Measurements from ENCODE around the gene AP1G1. TPM values are rescaled to one million over a fixed set of nuclear protein-coding genes. Genes with fewer than 3 reads are reported as not detected.
"Not testable (repeated sequence)": the region's sequence is repeated elsewhere in the genome, so short reads cannot be mapped to it uniquely, and the experiment has no call there.

Gene AP1G1
- total RNA-seq, 1 donor from 2014 or later: 104 TPM

GRCh38 chr16:71834291-71834690 is 25.7 kb upstream of the AP1G1 start:
- H3K4me3 Mint-ChIP-seq (ENCODE audit: unreplicated experiment): no peak overlapping the region
- no peak overlapping the region for H3K27ac Mint-ChIP-seq (ENCODE audit: unreplicated experiment)
- H3K36me3 Mint-ChIP-seq (ENCODE audit: unreplicated experiment): no peaks in the 10 kb centered on the region
- H3K9me3 Mint-ChIP-seq (ENCODE audit: unreplicated experiment): no peaks in the 10 kb centered on the region
- H3K27me3 Mint-ChIP-seq (ENCODE audit: unreplicated experiment): peaks cover 1% of the 10 kb centered on the region
- no peak for DNase-seq
- no peaks in the 10 kb centered on the region for H3K4me1 Mint-ChIP-seq (ENCODE audit: low read depth, unreplicated experiment)
- TF ChIP-seq CTCF (IDR thresholded peaks at IDR 0.05; ENCODE audit: partially characterized antibody, unreplicated experiment): no peak

- not testable (repeated sequence) for H3K36me3 Mint-ChIP-seq (ENCODE audit: unreplicated experiment); H3K27me3 Mint-ChIP-seq (ENCODE audit: unreplicated experiment); H3K4me1 Mint-ChIP-seq (ENCODE audit: low read depth, unreplicated experiment); H3K9me3 Mint-ChIP-seq (ENCODE audit: unreplicated experiment); DNase-seq; H3K27ac Mint-ChIP-seq (ENCODE audit: unreplicated experiment); H3K4me3 Mint-ChIP-seq (ENCODE audit: unreplicated experiment)
These were observed 23.5 kb upstream of the AP1G1 start for GRCh38 chr16:71832112-71832511.

GRCh38 chr16:71831698-71832097 is 23.1 kb upstream of the AP1G1 start:
- H3K27me3 Mint-ChIP-seq (ENCODE audit: unreplicated experiment); H3K36me3 Mint-ChIP-seq (ENCODE audit: unreplicated experiment); DNase-seq; H3K4me3 Mint-ChIP-seq (ENCODE audit: unreplicated experiment); H3K9me3 Mint-ChIP-seq (ENCODE audit: unreplicated experiment); H3K27ac Mint-ChIP-seq (ENCODE audit: unreplicated experiment); H3K4me1 Mint-ChIP-seq (ENCODE audit: low read depth, unreplicated experiment): not testable (repeated sequence)

DNA sequence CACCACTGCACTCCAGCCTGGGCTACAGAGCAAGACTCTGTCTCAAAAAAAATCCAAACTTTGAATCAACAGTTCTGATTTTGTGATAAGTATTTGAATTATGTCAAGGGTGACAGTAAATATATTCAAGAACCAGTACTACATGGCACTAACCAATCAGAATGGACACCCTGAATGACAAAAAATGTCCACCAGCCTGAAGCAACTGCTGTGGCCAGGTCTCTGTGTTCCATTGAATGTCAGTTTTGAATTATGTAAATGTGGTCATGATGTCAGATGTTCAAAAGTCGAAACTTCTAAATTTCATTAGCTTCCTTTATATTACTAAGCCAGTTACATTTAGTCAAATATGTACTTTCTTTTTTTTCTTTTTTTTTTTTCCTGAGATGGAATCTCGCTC is 21.7 kb upstream of the AP1G1 start:
- Mint-ChIP-seq H3K9me3 (ENCODE audit: unreplicated experiment) (no peaks in the 10 kb centered on the region), H3K4me1 (ENCODE audit: low read depth, unreplicated experiment) (no peaks in the 10 kb centered on the region), H3K27ac (ENCODE audit: unreplicated experiment) (no peak overlapping the region), H3K27me3 (ENCODE audit: unreplicated experiment) (peaks cover 3% of the 10 kb centered on the region), H3K36me3 (ENCODE audit: unreplicated experiment) (peaks cover 5% of the 10 kb centered on the region), H3K4me3 (ENCODE audit: unreplicated experiment) (no peak overlapping the region)
- TF ChIP-seq CTCF (IDR thresholded peaks at IDR 0.05; ENCODE audit: partially characterized antibody, unreplicated experiment): no peak
- no peak for DNase-seq

GRCh38 chr16:71826533-71827017 is 17.9 kb upstream of the AP1G1 start:
- TF ChIP-seq CTCF (IDR thresholded peaks at IDR 0.05; ENCODE audit: partially characterized antibody, unreplicated experiment): no peak
- Mint-ChIP-seq H3K4me1 (ENCODE audit: low read depth, unreplicated experiment) (no peaks in the 10 kb centered on the region), H3K27ac (ENCODE audit: unreplicated experiment) (no peak overlapping the region), H3K27me3 (ENCODE audit: unreplicated experiment) (peaks cover 2% of the 10 kb centered on the region), H3K9me3 (ENCODE audit: unreplicated experiment) (no peaks in the 10 kb centered on the region), H3K36me3 (ENCODE audit: unreplicated experiment) (peaks cover 5% of the 10 kb centered on the region), H3K4me3 (ENCODE audit: unreplicated experiment) (no peak overlapping the region)
- DNase-seq: no peak

- H3K4me3 Mint-ChIP-seq (ENCODE audit: unreplicated experiment); H3K27ac Mint-ChIP-seq (ENCODE audit: unreplicated experiment); H3K27me3 Mint-ChIP-seq (ENCODE audit: unreplicated experiment); DNase-seq; H3K4me1 Mint-ChIP-seq (ENCODE audit: low read depth, unreplicated experiment); H3K9me3 Mint-ChIP-seq (ENCODE audit: unreplicated experiment); H3K36me3 Mint-ChIP-seq (ENCODE audit: unreplicated experiment): not testable (repeated sequence)
These were observed 8.5 kb upstream of the AP1G1 start for GRCh38 chr16:71817155-71817500.

All from glutamatergic neuron (in vitro differentiated cells).